ENCODE results near the gene VMAC. TPM values are rescaled to one million over a fixed set of nuclear protein-coding genes. Genes with fewer than 3 reads are reported as not detected.

The VMAC gene
- total RNA-seq: 8.5 TPM

GRCh38 chr19:5904352-5905113, at the start of gene VMAC:
VMAC (plus strand) TSS chr19:5904872; CDS start chr19:5904891, 19 bp downstream.

GRCh38 chr19:5903624-5904351, 884 bp upstream of the VMAC start, which contains the start of gene NDUFA11:
NDUFA11 (minus strand) TSS chr19:5903790; CDS start chr19:5903708, 82 bp downstream.

GRCh38 chr19:5913739-5914357, 9.2 kb downstream of the VMAC start, which contains the start of gene CAPS:
CAPS (plus strand) TSS chr19:5914254; CDS start chr19:5914407, 153 bp downstream.

Other genes with a start within 250 kb of the VMAC start
- gene MICOS13, start 224.4 kb upstream of the VMAC start, total RNA-seq: 11.3 TPM
- gene HSD11B1L, start 223.8 kb upstream of the VMAC start, total RNA-seq: 21.6 TPM
- 252 TPM for gene RPL36, start 214.6 kb upstream of the VMAC start, total RNA-seq
- 55.1 TPM for gene LONP1, start 184.7 kb upstream of the VMAC start, total RNA-seq
- not detected for gene CATSPERD, start 184.2 kb upstream of the VMAC start, total RNA-seq
- gene PRR22, start 120.1 kb upstream of the VMAC start, total RNA-seq: 0.94 TPM
- gene DUS3L, start 113.7 kb upstream of the VMAC start, total RNA-seq: 16.3 TPM
- gene NRTN, start 99.8 kb upstream of the VMAC start, total RNA-seq: not detected
- gene FUT6, start 65.2 kb upstream of the VMAC start, total RNA-seq: not detected
- gene FUT3, start 53.4 kb upstream of the VMAC start, total RNA-seq: not detected
- not detected for gene FUT5, start 34.3 kb upstream of the VMAC start, total RNA-seq
- gene NDUFA11, start 1.1 kb upstream of the VMAC start, total RNA-seq: 93.3 TPM
- 6.6 TPM for gene CAPS, start 9.4 kb downstream of the VMAC start, total RNA-seq
- 59.8 TPM for gene RANBP3, start 73.3 kb downstream of the VMAC start, total RNA-seq
- gene RFX2, start 205.6 kb downstream of the VMAC start, total RNA-seq: 47.3 TPM
- not detected for gene ACSBG2, start 230.8 kb downstream of the VMAC start, total RNA-seq

Measured in parietal lobe (tissue), 1 donor.